Stomach (tissue), 4 donors: ENCODE data around the gene SNU13.

Source experiments
- EP300 ChIP-seq: sonication (generic); formaldehyde crosslinking; IDR thresholded peaks from one replicate; pipeline ENCODE4 v1.6.1; 2017; ENCODE audit warnings: antibody characterized with exemption
- POLR2A ChIP-seq, 4 donors: fragments of 450-650 bp; IDR thresholded peaks; one replicate each; pipeline ENCODE4 v1.6.1; 2016; ENCODE audit warnings: antibody characterized with exemption in 4 of 4, control low read depth in 2 of 4, mild to moderate bottlenecking in 1 of 4, moderate library complexity in 1 of 4
- POLR2AphosphoS5 ChIP-seq, 3 donors: sonication (generic); formaldehyde crosslinking; IDR thresholded peaks; one replicate each; pipeline ENCODE4 v1.6.1; 2016; ENCODE audit warnings: antibody characterized with exemption in 3 of 3
- TF ChIP-seq, protein P1 (sequence below), 7 experiments: fragments of 450-650 bp in 4 of 7; fragments of 200-600 bp in 3 of 7; sonication (generic) in 3 of 7; IDR thresholded peaks; one replicate each; pipeline ENCODE4 v1.5.1; 2016 to 2019; ENCODE audit warnings: antibody characterized with exemption in 7 of 7, control low read depth in 2 of 7, mild to moderate bottlenecking in 1 of 7

DNA sequence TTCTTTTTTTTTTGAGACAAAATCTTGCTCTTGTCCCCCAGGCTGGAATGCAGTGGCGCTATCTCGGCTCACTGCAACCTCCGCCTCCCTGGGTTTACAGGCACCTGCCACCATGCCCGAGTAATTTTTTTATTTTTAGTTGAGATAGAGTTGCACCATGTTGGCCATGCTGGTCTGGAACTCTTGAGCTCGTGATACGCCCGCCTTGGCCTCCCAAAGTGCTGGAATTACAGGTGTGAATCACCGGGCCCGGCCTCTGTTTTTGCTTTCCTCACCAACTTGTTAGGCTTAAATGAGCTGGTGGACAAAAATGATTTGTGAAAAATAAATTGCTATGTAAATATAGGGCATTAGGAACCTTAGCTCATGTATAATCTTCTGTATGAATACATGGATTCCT is 14.1 kb upstream of the SNU13 start:
- TF ChIP-seq POLR2A (IDR thresholded peaks at IDR 0.05) (no peak), POLR2AphosphoS5 (IDR thresholded peaks at IDR 0.05) (no peak), EP300 (no peak)
- TF ChIP-seq, protein P1, sequence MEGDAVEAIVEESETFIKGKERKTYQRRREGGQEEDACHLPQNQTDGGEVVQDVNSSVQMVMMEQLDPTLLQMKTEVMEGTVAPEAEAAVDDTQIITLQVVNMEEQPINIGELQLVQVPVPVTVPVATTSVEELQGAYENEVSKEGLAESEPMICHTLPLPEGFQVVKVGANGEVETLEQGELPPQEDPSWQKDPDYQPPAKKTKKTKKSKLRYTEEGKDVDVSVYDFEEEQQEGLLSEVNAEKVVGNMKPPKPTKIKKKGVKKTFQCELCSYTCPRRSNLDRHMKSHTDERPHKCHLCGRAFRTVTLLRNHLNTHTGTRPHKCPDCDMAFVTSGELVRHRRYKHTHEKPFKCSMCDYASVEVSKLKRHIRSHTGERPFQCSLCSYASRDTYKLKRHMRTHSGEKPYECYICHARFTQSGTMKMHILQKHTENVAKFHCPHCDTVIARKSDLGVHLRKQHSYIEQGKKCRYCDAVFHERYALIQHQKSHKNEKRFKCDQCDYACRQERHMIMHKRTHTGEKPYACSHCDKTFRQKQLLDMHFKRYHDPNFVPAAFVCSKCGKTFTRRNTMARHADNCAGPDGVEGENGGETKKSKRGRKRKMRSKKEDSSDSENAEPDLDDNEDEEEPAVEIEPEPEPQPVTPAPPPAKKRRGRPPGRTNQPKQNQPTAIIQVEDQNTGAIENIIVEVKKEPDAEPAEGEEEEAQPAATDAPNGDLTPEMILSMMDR (IDR thresholded peaks at IDR 0.05) = no peak
